ENCODE measurements around the gene MAGEA3. TPM values are rescaled to one million over a fixed set of nuclear protein-coding genes. Genes with fewer than 3 reads are reported as not detected.
"Not testable (repeated sequence)": the region's sequence is repeated elsewhere in the genome, so short reads cannot be mapped to it uniquely, and the experiment has no call there.

The MAGEA3 gene, protein sequence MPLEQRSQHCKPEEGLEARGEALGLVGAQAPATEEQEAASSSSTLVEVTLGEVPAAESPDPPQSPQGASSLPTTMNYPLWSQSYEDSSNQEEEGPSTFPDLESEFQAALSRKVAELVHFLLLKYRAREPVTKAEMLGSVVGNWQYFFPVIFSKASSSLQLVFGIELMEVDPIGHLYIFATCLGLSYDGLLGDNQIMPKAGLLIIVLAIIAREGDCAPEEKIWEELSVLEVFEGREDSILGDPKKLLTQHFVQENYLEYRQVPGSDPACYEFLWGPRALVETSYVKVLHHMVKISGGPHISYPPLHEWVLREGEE
- not detected for total RNA-seq (ENCODE audit: unreplicated experiment)
- long read RNA-seq, result 0 reads

DNA sequence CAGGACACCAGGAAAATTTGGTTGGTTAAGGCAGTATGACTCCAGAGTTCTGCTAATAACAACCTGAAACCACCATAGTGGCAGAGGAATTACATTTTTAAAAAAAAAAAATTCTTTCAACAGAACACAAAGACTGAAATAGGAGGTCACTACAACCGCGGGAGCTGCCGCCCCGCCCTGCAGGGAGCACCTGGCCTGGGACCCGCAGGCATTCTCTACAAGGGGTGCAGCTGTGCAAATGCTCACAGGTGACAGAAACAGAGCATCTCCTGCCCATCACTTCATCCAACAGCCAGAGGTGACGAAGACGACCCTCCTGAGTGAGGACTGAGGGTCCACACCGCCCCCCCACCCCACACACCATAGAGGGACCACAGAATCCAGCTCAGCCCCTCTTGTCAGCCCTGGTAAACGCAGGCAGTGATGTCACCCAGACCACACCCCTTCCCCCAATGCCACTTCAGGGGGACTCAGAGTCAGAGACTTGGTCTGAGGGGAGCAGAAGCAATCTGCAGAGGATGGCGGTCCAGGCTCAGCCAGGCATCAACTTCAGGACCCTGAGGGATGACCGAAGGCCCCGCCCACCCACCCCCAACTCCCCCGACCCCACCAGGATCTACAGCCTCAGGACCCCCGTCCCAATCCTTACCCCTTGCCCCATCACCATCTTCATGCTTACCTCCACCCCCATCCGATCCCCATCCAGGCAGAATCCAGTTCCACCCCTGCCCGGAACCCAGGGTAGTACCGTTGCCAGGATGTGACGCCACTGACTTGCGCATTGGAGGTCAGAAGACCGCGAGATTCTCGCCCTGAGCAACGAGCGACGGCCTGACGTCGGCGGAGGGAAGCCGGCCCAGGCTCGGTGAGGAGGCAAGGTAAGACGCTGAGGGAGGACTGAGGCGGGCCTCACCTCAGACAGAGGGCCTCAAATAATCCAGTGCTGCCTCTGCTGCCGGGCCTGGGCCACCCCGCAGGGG lies at the start of gene MAGEA3:
MAGEA3 (plus strand) TSS at position 843 of the 980 bp plus-strand sequence. CDS start 2,039 bp downstream, outside the sequence.
- not testable (repeated sequence) for H3K4me3 Mint-ChIP-seq (ENCODE audit: unreplicated experiment); H3K36me3 Mint-ChIP-seq (ENCODE audit: unreplicated experiment); H3K4me1 Mint-ChIP-seq (ENCODE audit: low read depth, unreplicated experiment); H3K27me3 Mint-ChIP-seq (ENCODE audit: unreplicated experiment); H3K9me3 Mint-ChIP-seq (ENCODE audit: unreplicated experiment); DNase-seq; H3K27ac Mint-ChIP-seq (ENCODE audit: unreplicated experiment)

DNA sequence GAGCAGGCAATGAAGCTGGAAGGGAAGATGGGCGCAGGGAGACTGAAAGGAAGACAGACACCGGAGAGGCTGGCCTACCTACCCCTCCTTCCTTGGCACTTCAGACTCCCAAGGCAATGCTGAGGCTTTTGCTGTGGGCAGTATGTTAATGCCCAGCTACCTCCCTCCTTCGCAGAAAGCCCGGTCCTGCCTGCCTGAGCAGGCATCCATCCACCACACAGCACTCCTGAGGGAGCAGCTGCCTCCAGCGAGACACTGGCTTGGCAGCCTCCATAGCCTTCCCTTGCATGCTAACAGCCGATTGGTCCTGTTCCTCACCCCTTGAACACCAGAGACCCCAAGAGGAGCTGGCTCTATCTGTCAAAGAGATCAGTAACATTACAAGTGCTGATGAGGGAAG lies 46.5 kb upstream of the MAGEA3 start:
- TF ChIP-seq, protein P1, sequence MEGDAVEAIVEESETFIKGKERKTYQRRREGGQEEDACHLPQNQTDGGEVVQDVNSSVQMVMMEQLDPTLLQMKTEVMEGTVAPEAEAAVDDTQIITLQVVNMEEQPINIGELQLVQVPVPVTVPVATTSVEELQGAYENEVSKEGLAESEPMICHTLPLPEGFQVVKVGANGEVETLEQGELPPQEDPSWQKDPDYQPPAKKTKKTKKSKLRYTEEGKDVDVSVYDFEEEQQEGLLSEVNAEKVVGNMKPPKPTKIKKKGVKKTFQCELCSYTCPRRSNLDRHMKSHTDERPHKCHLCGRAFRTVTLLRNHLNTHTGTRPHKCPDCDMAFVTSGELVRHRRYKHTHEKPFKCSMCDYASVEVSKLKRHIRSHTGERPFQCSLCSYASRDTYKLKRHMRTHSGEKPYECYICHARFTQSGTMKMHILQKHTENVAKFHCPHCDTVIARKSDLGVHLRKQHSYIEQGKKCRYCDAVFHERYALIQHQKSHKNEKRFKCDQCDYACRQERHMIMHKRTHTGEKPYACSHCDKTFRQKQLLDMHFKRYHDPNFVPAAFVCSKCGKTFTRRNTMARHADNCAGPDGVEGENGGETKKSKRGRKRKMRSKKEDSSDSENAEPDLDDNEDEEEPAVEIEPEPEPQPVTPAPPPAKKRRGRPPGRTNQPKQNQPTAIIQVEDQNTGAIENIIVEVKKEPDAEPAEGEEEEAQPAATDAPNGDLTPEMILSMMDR (IDR thresholded peaks at IDR 0.05; ENCODE audit: partially characterized antibody, unreplicated experiment), result no peak
- Mint-ChIP-seq H3K27ac (ENCODE audit: unreplicated experiment) (no peak overlapping the region), H3K4me3 (ENCODE audit: unreplicated experiment) (no peak overlapping the region), H3K4me1 (ENCODE audit: low read depth, unreplicated experiment) (peaks cover 6% of the 10 kb centered on the region), H3K36me3 (ENCODE audit: unreplicated experiment) (no peaks in the 10 kb centered on the region), H3K9me3 (ENCODE audit: unreplicated experiment) (no peaks in the 10 kb centered on the region), H3K27me3 (ENCODE audit: unreplicated experiment) (peaks cover 1% of the 10 kb centered on the region)
- DNase-seq, result no peak

DNA sequence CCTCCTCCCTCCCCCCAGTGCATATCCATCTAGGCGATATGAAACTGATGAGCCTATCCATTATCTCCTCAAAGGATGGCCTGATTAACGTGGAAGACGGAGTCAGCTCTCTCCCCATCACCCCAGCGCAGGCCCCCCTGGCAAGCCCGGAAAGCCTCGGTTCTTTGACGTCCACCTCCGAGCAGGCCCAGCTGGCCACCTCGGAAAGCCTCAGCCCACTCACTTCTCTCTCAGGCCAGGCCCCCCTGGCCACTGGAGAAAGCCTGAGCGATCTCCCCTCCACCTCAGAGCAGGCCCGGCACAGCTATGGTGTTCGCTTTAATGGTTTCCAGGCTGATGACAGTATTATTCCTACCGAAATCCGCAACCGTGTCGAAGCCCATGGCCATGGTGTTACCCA lies 46.1 kb upstream of the MAGEA3 start:
- TF ChIP-seq, protein P1 (IDR thresholded peaks at IDR 0.05; ENCODE audit: partially characterized antibody, unreplicated experiment), result no peak
- H3K4me3 Mint-ChIP-seq (ENCODE audit: unreplicated experiment), result no peak overlapping the region
- H3K27ac Mint-ChIP-seq (ENCODE audit: unreplicated experiment), result no peak overlapping the region
- DNase-seq, result no peak
- no peaks in the 10 kb centered on the region for H3K9me3 Mint-ChIP-seq (ENCODE audit: unreplicated experiment)
- no peaks in the 10 kb centered on the region for H3K36me3 Mint-ChIP-seq (ENCODE audit: unreplicated experiment)
- peaks cover 6% of the 10 kb centered on the region for H3K4me1 Mint-ChIP-seq (ENCODE audit: low read depth, unreplicated experiment)
- peaks cover 1% of the 10 kb centered on the region for H3K27me3 Mint-ChIP-seq (ENCODE audit: unreplicated experiment)

DNA sequence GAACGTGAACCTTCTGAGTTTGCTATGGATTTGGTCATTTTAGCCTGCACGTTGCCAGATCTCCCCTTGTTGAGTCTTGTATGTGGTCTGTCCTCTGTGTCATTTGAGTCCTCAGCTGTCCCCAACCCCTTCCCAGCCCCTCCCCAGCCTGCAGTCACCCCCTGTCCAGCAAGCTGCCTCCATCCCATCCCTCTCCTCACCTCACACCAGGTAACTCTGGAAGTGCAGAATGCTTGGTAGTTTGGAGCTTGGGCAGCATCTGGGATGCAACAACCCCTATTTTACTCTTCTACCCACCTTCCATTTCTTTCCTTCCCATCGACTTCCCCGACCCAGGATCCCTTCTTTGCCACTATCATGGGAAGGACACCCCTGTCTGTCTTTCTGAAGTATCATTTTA lies 42.5 kb upstream of the MAGEA3 start:
- Mint-ChIP-seq H3K27me3 (ENCODE audit: unreplicated experiment) (no peaks in the 10 kb centered on the region), H3K4me3 (ENCODE audit: unreplicated experiment) (no peak overlapping the region), H3K9me3 (ENCODE audit: unreplicated experiment) (no peaks in the 10 kb centered on the region), H3K27ac (ENCODE audit: unreplicated experiment) (no peak overlapping the region), H3K4me1 (ENCODE audit: low read depth, unreplicated experiment) (no peaks in the 10 kb centered on the region), H3K36me3 (ENCODE audit: unreplicated experiment) (no peaks in the 10 kb centered on the region)
- TF ChIP-seq, protein P1 (IDR thresholded peaks at IDR 0.05; ENCODE audit: partially characterized antibody, unreplicated experiment), result no peak
- DNase-seq, result no peak

DNA sequence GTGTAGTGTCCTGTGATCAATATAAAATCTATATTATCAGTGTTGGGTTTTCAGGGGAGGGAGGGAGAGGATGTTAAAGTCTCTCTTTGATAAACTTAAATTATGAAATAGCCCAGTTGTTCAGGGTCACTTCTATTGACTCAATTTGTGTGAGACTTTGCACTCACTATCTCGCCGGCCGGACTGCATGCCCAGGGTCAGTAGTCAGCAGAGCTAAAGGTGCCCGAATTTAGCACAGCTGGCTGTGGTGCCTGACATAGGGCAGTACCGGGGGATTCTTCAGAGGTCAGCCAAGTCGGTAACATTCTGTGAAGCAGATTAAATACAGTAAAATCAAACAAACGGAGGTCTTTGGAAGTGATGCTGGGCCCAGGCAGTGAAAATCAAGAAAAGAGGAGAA lies 41.7 kb upstream of the MAGEA3 start:
- Mint-ChIP-seq H3K4me1 (ENCODE audit: low read depth, unreplicated experiment) (no peaks in the 10 kb centered on the region), H3K27ac (ENCODE audit: unreplicated experiment) (no peak overlapping the region), H3K27me3 (ENCODE audit: unreplicated experiment) (no peaks in the 10 kb centered on the region), H3K36me3 (ENCODE audit: unreplicated experiment) (no peaks in the 10 kb centered on the region), H3K9me3 (ENCODE audit: unreplicated experiment) (no peaks in the 10 kb centered on the region), H3K4me3 (ENCODE audit: unreplicated experiment) (no peak overlapping the region)
- TF ChIP-seq, protein P1 (IDR thresholded peaks at IDR 0.05; ENCODE audit: partially characterized antibody, unreplicated experiment), result no peak
- DNase-seq, result no peak

All from glutamatergic neuron (in vitro differentiated cells).